ENCODE results near the gene FAIM2. TPM values are rescaled to one million over a fixed set of nuclear protein-coding genes. Genes with fewer than 3 reads are reported as not detected.

Gene FAIM2
- total RNA-seq, 1 experiment from 2014 or later, result 0.09 TPM

- peak overlapping the region; percentile 92 for H3K27ac Mint-ChIP-seq (ENCODE audit: unreplicated experiment)
- TSS peak; percentile 90 for BruUV-seq (replicated peaks)
- ChIA-PET CTCF (interaction anchor here (0.6 to 2.0 kb wide), 10 partner anchors 8 to 227 kb away, joined by 3 to 12 read pairs (median 4); partner anchors contain the start of genes NCKAP5L, PRPF40B and TMBIM6), POLR2A (interaction anchor here (0.5 to 3.2 kb wide), 8 partner anchors 8 to 365 kb away, joined by 3 to 20 read pairs (median 6); partner anchors contain the start of genes NCKAP5L and TMBIM6)
- no peaks in the 10 kb centered on the region for H3K27me3 ChIP-seq (replicated peaks; ENCODE audit: control insufficient read depth, insufficient read depth, low read length)
- intact Hi-C loops (cut with micrococcal nuclease; ENCODE audit: unreplicated experiment), result no loop called here
- peaks cover 24% of the 10 kb centered on the region for H3K4me1 Mint-ChIP-seq (ENCODE audit: low read depth, unreplicated experiment)
- H3K9me3 ChIP-seq, result no peaks in the 10 kb centered on the region
- TF ChIP-seq CTCF (IDR thresholded peaks at IDR 0.05; ENCODE audit: insufficient read depth in 1 of 2, low read depth in 1 of 2, low read length in 1 of 2, severe bottlenecking in 1 of 2, unreplicated experiment in 1 of 2), result no peak
- DNase-seq, result no peak
- peak overlapping the region; percentile 59 for H3K4me3 ChIP-seq (ENCODE audit: low read depth, low read length)
- H3K36me3 ChIP-seq (ENCODE audit: control insufficient read depth, insufficient read depth, low read length), result no peaks in the 10 kb centered on the region
- H3K4me3 Mint-ChIP-seq (ENCODE audit: unreplicated experiment), result peak overlapping the region; percentile 93
- H3K4me1 ChIP-seq, result peaks cover 7% of the 10 kb centered on the region; the same call in 1 of the 2 replicates
- H3K36me3 Mint-ChIP-seq (ENCODE audit: insufficient read depth, unreplicated experiment), result peaks cover 11% of the 10 kb centered on the region
- peaks cover 4% of the 10 kb centered on the region for H3K27me3 Mint-ChIP-seq (ENCODE audit: insufficient read depth, unreplicated experiment)
- H3K9me3 Mint-ChIP-seq (ENCODE audit: unreplicated experiment), result no peaks in the 10 kb centered on the region
These were observed 60.3 kb downstream of the FAIM2 start for GRCh38 chr12:49843411-49843810.

GRCh38 chr12:49842519-49843352 lies 61.0 kb downstream of the FAIM2 start, which contains the start of gene BCDIN3D:
Gene BCDIN3D, minus strand, starts transcription at chr12:49843106. Its CDS starts 19 bp downstream, at chr12:49843087.
- Histone ChIP-seq H3K27me3 (replicated peaks; ENCODE audit: control insufficient read depth, insufficient read depth, low read length) (no peaks in the 10 kb centered on the region), H3K4me3 (ENCODE audit: low read depth, low read length) (peak within 1 kb of the TSS; percentile 59), H3K4me1 (peaks cover 7% of the 10 kb centered on the region; the same call in 1 of the 2 replicates), H3K36me3 (ENCODE audit: control insufficient read depth, insufficient read depth, low read length) (no peaks in the 10 kb centered on the region), H3K9me3 (no peaks in the 10 kb centered on the region)
- intact Hi-C loops (cut with micrococcal nuclease; ENCODE audit: unreplicated experiment), result no loop called here
- H3K27me3 Mint-ChIP-seq (ENCODE audit: insufficient read depth, unreplicated experiment), result no peaks in the 10 kb centered on the region
- TSS peak; percentile 89 for BruUV-seq (replicated peaks)
- H3K27ac Mint-ChIP-seq (ENCODE audit: unreplicated experiment), result peak within 1 kb of the TSS; percentile 92
- ChIA-PET CTCF (interaction anchor here (0.6 to 2.0 kb wide), 9 partner anchors 9 to 228 kb away, joined by 3 to 12 read pairs (median 3); partner anchors contain the start of genes NCKAP5L, PRPF40B and TMBIM6), POLR2A (interaction anchor here (0.5 to 3.2 kb wide), 9 partner anchors 8 to 365 kb away, joined by 3 to 20 read pairs (median 4); partner anchors contain the start of genes NCKAP5L and TMBIM6)
- peaks cover 11% of the 10 kb centered on the region for H3K36me3 Mint-ChIP-seq (ENCODE audit: insufficient read depth, unreplicated experiment)
- no peaks in the 10 kb centered on the region for H3K9me3 Mint-ChIP-seq (ENCODE audit: unreplicated experiment)
- H3K4me1 Mint-ChIP-seq (ENCODE audit: low read depth, unreplicated experiment), result peaks cover 24% of the 10 kb centered on the region
- H3K4me3 Mint-ChIP-seq (ENCODE audit: unreplicated experiment), result peak within 1 kb of the TSS; percentile 93
- peak; percentile 94 for DNase-seq
- TF ChIP-seq CTCF (IDR thresholded peaks at IDR 0.05; ENCODE audit: insufficient read depth in 1 of 2, low read depth in 1 of 2, low read length in 1 of 2, severe bottlenecking in 1 of 2, unreplicated experiment in 1 of 2), result no peak

GRCh38 chr12:49838973-49839633 lies 64.6 kb downstream of the FAIM2 start:
- H3K27ac Mint-ChIP-seq (ENCODE audit: unreplicated experiment), result no peak overlapping the region
- POLR2A ChIA-PET, result interaction anchor here (0.7 to 1.2 kb wide), 3 partner anchors 11 to 770 kb away, joined by 4 to 6 read pairs (median 4); partner anchors contain the start of genes NCKAP5L and TMBIM6

More at GRCh38 chr12:49838973-49839633, 64.6 kb downstream of the FAIM2 start:
- BruUV-seq (replicated peaks), result no TSS peak
- H3K36me3 ChIP-seq (ENCODE audit: control insufficient read depth, insufficient read depth, low read length), result no peaks in the 10 kb centered on the region
- peaks cover 23% of the 10 kb centered on the region for H3K4me1 Mint-ChIP-seq (ENCODE audit: low read depth, unreplicated experiment)
- no peaks in the 10 kb centered on the region for H3K9me3 Mint-ChIP-seq (ENCODE audit: unreplicated experiment)
- H3K4me3 Mint-ChIP-seq (ENCODE audit: unreplicated experiment), result no peak overlapping the region
- no peaks in the 10 kb centered on the region for H3K9me3 ChIP-seq
- no peak overlapping the region for H3K4me3 ChIP-seq (ENCODE audit: low read depth, low read length)
- no peaks in the 10 kb centered on the region for H3K27me3 Mint-ChIP-seq (ENCODE audit: insufficient read depth, unreplicated experiment)
- H3K4me1 ChIP-seq, result peaks cover 7% of the 10 kb centered on the region; the same call in 1 of the 2 replicates
- peak; percentile 83 to 89 for TF ChIP-seq CTCF (IDR thresholded peaks at IDR 0.05; ENCODE audit: insufficient read depth in 1 of 2, low read depth in 1 of 2, low read length in 1 of 2, severe bottlenecking in 1 of 2, unreplicated experiment in 1 of 2)
- peak in 1 of 2 experiments; percentile 69 for DNase-seq
- peaks cover 11% of the 10 kb centered on the region for H3K36me3 Mint-ChIP-seq (ENCODE audit: insufficient read depth, unreplicated experiment)
- H3K27me3 ChIP-seq (replicated peaks; ENCODE audit: control insufficient read depth, insufficient read depth, low read length), result no peaks in the 10 kb centered on the region
- CTCF ChIA-PET, result interaction anchor here (0.5 to 1.4 kb wide), 18 partner anchors 9 to 191 kb away, joined by 3 to 11 read pairs (median 4); partner anchors contain the start of genes NCKAP5L and TMBIM6
- intact Hi-C loops (cut with micrococcal nuclease; ENCODE audit: unreplicated experiment), result loop anchor here (1.0 kb wide), 3 partner anchors 11 to 195 kb away; partner anchors contain the start of gene NCKAP5L

All from Caco-2 (cell line).